Stimulated activated CD8-positive, alpha-beta memory T cell treated with anti-CD3 and anti-CD28 coated beads, Interleukin-12 subunit alpha, Interleukin-12 subunit beta, amount 100 ng/mL, for 1 hour (primary cell): ENCODE measurements around the gene HSF2BP.
"Not testable (repeated sequence)": the region's sequence is repeated elsewhere in the genome, so short reads cannot be mapped to it uniquely, and the experiment has no call there.

Experiments
- DNase-seq: peaks from one replicate; pipeline ENCODE4 v3.0.0-alpha.2; 2020; ENCODE audit warnings: low read depth

HSF2BP gene

DNA sequence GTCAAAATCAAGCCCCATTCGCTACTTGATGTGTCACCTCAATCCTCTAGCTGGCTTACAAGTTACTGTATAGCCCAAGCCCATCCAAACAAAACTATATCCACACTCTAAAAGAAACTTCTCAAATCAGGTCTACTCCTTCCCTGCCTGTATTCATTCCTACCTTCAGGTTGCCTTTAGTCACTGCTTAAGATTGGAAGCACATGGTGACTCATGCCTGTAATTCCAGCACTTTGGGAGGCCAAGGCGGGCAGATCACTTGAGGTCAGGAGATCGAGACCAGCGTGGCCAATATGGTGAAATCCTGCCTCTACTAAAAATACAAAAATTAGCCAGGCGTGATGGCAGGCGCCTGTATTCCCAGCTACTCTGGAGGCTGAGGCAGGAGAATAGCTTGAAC, 7.4 kb downstream of the HSF2BP start:
- not testable (repeated sequence) for DNase-seq

DNA sequence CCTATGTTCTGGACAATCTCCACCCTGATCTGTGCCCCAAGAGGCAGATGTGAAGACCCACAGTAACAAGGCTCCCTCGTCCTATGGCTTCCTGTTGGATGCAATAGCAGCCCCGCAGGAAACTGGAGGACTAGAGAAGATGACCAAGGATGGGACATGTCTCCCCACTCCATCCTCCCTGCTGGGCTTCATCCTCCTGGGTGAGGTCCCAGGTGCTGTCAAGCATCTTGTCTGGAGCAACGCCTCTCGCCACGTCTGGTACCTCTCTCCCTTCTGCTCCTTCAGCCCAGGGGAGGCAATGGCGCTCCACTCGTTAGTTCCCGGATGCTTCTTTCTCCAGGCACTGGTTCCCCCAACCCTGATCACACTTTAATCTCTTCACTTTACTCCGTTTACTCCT, 11.1 kb downstream of the HSF2BP start:
- DNase-seq, result no peak

DNA sequence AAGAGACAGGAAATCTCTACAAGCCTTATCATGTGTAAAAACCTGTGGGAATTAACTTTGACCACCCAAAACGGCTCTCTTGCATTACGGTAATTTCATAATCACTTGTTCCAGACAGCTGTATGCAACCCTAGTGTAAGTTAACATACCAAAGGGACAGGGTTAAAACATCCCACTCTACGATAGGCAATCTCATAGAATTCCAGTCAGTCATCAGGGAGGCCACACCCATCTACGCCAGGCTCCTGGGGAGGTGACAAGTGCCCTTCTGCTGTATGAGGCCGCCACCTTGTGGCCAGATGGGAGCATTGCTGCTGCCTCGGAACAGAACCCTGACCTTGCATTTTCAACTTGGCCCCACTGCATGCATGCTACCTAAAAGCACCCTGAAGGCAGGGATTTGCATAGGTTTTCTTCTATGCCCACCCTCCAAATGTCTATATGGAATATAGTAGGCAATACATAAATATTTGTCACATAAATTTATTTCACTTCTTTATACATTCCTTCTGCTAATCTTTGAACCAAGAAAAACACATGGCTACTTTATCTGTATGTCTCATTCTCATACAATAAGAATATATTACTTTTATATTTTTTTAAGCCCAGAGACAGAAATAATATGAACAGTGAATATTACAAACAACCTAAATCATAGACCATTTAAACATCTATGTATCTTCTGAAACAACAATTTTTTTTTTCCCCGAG, 12.6 kb downstream of the HSF2BP start:
- DNase-seq, result peak; percentile 74

DNA sequence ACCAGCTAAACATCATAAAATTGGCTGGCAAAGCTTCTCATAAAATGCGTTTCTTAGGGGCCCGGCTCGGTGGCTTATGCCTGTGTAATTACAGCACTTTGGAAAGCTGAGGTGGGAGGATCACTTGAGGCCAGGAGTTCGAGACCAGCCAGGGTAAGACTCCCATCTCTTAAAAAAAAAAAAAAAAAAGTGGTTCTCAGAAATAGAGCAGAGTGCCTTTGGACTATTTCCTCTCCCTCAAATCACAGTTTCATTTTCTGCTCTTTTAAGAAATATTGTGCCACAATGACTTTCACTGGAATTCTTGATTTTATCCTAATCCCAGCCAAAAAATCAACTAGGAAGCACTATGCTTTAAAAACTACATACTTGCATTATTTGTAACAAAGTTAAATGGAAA, 13.3 kb downstream of the HSF2BP start:
- no peak for DNase-seq

DNA sequence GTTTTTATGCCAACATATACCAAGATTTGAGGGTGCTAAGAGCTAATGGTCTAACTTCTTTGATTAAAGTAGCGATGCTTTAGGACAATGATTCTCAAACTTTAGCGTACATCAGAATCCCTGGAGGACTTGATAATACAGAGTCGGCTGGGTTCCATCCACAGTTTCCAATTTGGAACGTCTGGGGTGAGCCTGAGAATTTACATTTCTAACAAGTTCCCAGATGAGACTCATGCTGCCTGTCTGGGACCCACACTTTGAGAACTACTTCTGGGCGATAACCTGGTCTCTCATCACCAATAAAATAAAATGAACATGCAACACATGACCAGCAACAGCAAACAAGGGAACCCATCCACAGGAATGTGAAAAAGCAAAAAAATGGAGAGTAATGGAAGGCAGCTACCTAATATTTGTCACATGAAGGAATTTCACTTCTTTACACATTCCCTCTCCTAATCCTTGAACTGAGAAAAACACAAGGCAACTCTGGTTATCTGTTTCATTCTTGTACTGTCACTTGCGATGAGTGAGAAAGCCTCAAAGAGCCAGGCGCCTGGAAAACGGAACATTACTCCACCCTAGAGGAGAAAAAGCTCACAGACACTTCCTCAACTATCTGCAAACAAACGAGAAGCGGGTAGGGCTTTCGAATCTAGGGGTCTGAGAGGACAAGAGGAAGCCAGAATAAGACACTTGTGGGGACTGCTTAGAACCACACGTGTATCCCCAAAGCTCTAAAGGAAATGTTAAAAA, 14.0 kb downstream of the HSF2BP start:
- no peak for DNase-seq

DNA sequence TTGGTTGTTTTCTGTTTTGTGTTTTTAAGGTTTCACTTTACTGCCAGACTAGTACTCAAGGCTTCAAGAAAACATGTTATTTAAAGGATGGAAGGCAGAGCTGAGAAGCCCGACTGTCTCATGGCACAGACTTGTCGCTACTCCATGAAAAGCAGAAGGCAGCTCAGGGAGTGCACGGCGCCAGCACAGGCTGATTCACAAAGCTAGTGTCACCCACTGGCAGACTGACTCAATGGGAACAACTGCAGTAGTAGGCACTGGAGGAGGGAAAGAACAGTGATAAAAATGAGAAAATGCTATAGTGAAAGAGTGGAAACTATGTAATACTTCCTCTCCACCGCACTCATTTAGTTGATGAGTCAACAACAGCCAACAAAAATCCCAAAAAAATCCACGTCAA, 14.7 kb downstream of the HSF2BP start:
- no peak for DNase-seq

DNA sequence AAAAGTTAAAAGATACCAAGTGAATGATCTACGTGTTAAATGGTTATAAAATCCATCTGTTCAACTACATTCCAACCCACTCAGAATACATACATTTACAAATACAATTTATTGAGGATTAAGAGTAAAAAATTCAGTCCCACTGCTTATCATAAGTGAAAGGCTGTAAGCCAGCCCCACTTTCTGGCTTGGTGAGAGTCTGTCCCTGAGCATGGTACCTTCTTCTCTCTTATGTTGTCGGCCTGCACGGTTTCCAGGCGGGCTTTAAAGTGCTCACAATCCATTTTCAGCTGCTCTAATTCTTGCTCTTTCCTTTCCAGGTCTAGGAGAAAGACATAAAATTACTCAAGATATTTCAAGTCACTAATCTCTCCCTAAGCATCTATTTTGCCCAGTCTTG, 15.2 kb downstream of the HSF2BP start:
- DNase-seq, result no peak

DNA sequence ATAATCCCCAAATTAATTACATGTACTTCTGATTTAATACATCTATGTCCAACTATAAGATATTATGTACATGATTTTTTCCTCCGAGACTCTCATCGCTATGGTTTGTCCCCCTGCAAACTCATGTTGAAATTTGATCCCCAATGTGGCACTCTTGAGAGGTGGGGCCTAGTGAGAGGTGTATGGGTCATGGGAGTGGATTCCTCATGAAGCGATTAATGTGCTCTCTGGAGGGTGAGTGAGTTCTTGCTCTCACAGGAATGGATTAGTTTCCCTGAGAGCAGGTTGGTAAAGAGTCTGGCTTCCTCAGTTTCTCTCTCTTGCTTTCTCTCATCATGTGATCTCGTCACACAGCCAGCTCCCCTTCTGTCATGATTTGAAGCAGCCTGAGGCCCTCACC, 16.1 kb downstream of the HSF2BP start:
- DNase-seq, result no peak

DNA sequence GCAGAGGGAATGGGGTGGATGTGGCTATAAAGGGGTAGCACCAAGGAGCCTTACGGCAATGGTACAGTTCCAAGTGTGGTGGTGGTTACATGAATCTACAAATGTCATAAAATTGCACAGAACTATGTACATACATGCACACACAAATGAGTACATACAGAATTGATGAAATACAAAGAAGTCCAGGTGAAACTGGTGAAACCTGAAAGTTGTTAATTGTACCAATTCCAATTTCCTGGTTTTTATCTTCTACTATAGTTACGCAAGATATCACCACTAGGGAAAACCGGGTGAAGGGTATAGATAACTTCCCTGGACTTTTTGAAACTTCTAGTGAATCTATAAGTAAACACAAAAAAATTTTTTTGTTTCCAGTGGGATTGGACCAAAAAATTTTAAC, 18.9 kb downstream of the HSF2BP start:
- DNase-seq, result no peak

DNA sequence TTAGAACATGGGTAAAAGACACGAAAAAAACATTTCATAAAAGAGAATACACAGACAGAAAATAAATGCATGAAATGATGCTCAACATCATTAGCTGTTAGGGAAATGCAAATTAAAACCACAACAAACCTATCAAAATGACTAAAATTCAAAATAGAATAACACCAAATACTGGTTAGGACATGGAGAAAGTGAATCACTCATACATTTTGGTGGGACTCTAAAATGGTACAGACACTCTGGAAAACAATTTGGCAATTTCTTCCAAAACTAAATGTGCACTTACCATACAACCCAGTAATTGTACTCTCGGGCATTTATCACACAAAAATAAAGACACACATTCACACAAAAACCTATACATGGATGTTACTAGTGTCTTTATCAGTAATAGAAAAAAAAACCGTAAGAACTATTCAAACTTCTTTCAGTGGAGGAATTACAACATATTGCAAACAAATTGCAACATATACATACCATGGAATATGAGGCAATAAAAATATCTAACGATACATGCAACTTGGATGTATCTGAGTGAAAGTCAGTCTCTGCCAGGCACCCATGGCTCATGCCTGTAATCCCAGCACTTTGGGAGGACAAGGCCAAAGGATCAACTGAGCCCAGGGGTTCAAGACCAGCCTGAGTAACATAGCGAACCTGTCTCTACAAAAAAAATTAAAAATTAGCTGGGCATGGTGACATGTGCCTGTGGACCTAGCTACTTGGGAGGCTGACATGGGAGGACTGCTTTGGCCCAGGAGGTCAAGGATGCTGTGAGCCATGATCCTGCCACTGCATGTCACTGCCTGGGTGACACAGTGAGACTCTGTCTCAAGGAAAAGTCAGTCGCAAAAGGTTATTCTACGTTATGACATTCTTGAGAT, 19.6 kb downstream of the HSF2BP start:
- DNase-seq, result no peak

DNA sequence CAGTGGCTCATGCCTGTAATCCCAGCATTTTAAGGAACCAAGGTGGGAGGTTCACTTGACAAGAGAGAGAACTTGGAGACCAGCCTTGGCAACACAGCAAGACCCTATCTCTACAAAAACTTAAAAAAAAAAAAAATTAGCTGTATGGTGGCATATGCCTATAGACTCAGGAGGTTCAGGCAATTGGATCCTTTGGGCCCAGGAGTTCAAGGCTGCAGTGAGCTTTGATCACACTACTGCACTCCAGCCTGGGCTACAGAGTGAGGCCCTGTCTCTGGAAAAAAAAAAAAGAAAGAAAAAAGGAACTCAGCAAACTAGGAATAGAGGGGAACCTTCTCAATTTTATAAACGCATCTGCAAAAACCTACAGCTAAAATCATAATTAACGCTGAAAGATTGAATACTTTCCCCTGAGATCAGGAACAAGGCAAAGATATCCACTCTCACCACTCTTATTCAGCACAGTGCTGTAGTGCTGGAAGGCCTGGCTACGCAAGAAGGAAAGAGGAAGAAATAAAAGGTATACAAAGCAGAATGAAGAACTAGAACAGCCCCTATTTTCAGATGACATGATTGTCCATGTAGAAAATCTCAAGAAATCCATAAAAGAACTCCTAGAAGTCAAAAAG, 21.6 kb downstream of the HSF2BP start:
- DNase-seq, result no peak

DNA sequence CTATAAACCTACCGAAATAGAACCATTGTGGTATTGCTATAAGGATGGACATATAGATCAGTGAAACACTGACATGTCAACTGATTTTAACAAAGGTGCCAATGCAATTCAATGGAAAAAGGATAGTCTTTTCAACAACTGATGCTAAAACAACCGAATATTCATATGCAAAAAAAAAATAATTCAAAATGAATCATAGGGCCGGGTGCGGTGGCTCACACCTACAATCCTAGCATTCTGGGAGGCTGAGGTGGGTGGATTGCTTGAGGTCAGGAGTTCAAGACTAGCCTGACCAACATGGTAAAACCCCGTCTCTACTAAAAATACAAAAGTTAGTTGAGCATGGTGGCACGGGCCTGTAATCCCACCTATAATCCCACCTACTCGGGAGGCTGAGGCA, 23.9 kb downstream of the HSF2BP start:
- DNase-seq, result no peak

DNA sequence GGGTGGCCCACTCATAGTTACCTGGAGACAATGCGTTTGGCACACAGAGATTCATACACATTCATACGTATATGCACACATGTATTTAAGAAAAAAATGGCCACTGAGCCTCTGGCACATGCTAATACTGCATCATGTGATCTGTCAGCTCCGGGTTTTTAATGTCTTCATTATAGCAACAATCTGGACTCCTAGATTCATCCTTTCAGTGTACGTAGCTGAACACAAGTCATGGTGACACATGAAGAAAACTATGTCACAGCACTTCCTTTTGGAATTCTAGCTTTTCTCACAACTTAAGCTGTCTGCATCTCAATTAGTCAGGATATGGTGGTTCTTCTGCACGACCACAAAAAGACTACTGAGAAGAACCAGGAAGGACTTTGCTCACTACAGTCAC, 24.7 kb downstream of the HSF2BP start:
- DNase-seq, result no peak

DNA sequence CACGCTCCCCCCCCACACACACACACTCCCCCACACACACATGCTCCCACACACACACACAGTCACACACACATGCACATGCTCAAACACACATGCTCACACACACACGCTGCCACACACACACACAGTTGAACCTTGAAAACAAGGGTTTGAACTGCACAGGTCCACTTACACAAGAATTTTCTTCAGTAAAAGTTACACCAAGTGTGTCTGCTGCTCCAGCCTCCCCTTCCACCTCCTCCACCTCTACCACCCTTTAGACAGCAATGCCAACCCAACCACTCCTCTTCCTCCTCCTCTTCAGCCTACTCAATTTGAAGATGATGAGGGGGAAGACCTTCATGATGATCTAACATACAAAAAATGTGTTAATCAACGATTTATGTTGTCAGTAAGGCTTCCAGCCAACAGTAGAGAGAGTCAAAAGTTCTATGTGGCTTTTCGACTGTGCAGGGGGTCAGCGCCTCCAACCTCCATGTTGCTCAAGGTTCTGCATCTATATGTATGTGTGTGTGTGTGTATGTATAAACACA, 26.8 kb downstream of the HSF2BP start:
- DNase-seq, result no peak

DNA sequence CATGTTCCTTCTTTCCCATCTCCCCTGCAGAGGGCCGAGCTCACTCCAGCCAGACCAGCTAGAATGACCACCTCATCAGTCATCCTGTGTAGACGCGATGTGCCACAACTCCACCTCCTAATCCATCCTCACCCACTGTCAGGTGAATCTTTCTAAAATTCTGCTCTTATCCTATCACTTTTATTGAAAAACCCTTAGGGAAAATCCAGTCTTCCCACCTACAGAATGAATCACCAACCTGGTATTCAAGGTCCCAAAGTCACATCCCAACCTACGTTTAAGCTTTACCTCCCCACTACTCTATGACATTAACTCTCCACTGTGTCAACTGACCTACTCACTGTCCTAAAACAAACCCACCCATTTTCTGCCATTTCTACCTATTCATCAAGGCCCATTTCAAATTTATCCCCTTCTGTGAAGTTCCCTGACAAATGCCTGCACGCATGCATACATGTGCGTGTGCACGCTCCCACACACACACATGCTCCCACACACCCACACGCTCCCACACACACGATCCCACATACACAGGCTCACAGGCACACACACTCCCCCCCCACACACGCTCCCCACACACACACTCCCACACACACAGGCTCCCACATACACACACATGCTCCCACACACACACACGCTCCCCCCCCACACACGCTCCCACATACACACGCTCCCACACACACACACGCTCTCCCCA, 27.7 kb downstream of the HSF2BP start:
- DNase-seq, result no peak

DNA sequence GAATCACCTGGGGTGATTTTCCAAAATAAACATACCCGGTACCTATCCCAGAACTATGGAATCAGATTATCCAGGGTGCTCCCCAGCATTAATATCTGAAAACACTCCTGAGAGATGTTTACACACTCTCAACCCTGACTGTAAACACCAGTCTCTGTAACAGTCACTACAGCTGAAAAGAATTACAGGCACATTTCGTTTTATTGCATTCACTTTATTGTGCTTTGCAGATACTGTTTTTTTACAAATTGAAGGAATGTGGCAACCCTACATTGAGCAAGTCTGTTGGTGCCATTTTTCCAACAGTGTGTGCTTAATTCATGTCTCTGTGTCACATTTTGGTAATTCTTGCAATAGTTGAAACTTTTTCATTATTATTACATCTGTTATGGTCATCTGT, 31.8 kb downstream of the HSF2BP start:
- DNase-seq, result no peak

DNA sequence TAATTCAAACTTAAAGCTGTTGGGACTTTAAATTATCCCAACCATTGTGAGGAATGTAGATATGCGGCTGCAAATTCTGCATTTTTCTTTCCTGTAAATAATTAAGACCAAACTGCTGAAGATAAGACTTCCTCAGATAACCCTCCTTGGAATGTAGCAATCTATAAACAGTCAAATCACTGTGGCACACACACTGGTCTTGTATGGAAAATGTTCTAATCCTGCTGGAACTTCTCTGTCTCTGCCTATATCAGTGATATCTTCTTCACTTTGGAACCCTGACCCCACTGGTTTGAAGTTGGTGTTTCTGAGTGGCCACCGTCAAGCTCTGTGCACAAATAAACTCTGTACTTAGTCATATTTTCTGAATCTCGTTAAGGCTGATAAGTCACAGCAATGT, 32.9 kb downstream of the HSF2BP start:
- no peak for DNase-seq

DNA sequence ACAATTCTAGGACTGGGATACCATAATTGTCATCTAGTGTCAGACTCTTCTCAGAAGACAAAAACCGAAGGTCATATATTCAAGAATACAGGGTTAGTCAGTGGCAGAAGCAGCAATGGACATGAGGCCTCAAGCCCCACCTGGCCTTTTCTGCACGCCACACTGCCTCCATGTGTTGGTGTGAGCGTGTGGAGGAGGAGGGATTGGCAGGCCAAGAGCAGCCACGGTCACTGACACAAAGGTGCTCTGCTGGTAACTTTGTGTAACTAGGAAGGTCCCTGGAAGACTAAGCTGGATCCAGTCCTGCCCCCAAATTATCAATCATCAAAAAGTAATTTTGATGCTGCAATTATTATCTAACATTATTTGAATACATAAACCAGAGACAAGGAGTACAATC, 34.9 kb downstream of the HSF2BP start:
- no peak for DNase-seq

DNA sequence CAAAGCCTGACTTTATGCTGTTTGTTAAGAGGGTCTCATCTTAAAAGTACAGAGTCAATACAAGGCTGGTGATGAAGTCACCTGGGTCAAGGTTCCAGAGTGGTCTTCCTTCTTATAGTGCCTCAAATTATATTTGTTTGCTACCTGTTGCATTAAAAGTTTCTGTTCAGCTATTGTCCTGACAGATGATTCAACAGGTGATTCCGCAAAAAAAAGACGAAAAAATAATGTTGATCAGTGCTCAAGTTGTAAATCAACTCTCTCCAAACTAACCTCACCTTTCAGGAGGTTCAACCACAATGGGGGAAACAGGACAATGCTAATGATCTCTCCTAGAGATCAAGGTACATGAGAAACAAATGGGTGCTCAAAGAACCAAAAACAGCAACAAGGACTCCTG, 35.7 kb downstream of the HSF2BP start:
- no peak for DNase-seq

DNA sequence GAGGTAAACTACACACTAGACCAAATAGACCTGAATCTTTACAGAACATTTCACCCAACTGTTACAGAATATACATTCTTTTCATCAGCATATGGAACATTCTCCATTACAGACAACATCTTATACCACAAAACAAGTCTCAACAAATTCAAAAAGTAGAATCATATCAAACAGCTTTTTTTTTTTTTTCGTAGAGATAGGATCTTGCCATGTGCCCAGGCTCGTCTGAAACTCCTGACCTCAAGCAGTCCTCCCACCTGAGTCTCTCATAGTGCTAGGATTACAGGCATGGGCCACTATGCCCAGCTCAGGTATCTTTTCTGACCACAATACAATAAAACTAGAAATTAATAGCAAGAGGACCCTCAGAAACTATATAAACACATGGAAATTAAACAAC, 36.5 kb downstream of the HSF2BP start:
- no peak for DNase-seq

DNA sequence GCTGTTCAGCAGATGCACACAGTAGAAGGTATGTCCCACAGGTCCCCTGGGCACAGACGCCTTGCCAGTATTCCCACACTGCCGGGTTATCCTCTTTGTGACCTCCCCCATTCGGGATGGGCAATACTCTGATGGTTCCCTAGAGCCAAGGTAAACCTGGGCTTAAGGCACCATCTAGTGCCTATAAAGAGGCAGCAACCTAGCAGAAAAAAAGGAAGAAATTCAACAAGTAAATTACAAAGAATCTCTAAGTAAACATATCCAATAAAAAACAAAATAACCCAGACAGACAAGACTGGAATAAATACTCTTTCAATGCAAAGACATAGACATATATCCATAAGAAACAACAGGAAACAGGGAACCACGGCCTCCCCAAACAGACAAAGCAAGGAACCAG, 39.4 kb downstream of the HSF2BP start:
- no peak for DNase-seq

DNA sequence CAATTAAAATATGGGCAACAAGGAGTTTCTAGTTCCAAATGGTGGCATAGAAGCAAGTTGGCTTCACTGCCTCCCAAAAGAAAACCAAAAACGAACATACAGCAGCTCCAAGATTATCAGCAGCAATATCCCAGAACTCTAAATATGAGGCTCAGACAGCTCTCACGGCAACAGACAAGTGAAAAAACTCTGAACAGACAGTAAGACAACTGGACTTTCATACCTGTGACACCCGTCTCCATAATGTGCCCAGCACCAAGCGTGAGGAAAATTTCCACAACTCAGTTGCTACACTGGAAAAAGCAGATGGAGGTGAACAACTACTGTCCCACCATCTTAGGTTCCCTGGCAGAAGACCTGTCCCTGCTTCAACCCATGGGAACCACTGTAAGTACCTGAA, 39.9 kb downstream of the HSF2BP start:
- DNase-seq, result no peak
